Measurements from ENCODE around the gene KYNU. TPM values are rescaled to one million over a fixed set of nuclear protein-coding genes. Genes with fewer than 3 reads are reported as not detected.
"Not testable (repeated sequence)": the region's sequence is repeated elsewhere in the genome, so short reads cannot be mapped to it uniquely, and the experiment has no call there.

KYNU gene
- total RNA-seq, 1 donor from 2014 or later, result 0.21 TPM

DNA sequence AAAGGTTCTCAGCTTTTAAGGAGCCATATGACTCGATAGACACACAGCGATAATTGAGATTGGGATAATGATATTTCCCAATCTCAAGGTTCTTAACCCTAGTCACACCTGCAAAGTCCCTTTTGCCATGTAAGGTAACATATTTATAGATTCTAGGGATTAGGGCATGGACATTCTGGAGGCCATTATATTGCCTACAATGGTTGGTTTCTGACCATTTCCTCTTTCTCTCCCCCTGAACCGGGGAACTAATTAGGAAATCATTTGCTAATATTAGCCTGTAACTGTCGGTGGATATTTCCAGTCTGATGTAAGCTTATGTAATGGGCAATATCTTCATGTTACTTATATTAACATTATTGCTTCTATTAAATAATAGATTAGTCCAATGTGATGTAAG is 210.9 kb downstream of the KYNU start:
- no peaks in the 10 kb centered on the region for H3K9me3 Mint-ChIP-seq (ENCODE audit: unreplicated experiment)
- H3K27me3 Mint-ChIP-seq (ENCODE audit: unreplicated experiment), result no peaks in the 10 kb centered on the region
- H3K4me3 Mint-ChIP-seq (ENCODE audit: unreplicated experiment), result no peak overlapping the region
- H3K4me1 Mint-ChIP-seq (ENCODE audit: unreplicated experiment), result peaks cover 6% of the 10 kb centered on the region
- TF ChIP-seq, protein P1, sequence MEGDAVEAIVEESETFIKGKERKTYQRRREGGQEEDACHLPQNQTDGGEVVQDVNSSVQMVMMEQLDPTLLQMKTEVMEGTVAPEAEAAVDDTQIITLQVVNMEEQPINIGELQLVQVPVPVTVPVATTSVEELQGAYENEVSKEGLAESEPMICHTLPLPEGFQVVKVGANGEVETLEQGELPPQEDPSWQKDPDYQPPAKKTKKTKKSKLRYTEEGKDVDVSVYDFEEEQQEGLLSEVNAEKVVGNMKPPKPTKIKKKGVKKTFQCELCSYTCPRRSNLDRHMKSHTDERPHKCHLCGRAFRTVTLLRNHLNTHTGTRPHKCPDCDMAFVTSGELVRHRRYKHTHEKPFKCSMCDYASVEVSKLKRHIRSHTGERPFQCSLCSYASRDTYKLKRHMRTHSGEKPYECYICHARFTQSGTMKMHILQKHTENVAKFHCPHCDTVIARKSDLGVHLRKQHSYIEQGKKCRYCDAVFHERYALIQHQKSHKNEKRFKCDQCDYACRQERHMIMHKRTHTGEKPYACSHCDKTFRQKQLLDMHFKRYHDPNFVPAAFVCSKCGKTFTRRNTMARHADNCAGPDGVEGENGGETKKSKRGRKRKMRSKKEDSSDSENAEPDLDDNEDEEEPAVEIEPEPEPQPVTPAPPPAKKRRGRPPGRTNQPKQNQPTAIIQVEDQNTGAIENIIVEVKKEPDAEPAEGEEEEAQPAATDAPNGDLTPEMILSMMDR (IDR thresholded peaks at IDR 0.05), result no peak
- H3K27ac Mint-ChIP-seq (ENCODE audit: unreplicated experiment), result no peak overlapping the region
- no peaks in the 10 kb centered on the region for H3K36me3 Mint-ChIP-seq (ENCODE audit: unreplicated experiment)
- no peak for DNase-seq (ENCODE audit: extremely low spot score, unreplicated experiment)

DNA sequence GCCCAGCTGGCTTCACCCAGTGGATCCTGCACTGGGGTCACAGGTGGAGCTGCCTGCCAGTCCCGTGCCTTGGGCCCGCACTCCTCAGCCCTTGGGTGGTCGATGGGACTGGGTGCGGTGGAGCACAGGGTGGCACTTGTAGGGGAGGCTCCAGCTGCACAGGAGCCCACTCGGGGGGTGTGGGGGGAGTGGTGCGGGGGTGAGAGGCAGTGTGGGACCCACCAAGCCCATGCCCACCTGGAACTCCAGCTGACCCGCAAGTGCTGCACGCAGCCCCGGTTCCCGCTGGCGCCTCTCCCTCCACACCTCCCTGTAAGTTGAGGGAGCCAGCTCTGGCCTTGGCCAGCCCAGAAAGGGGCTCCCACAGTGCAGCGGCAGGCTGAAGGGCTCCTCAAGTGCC is 212.1 kb downstream of the KYNU start:
- not testable (repeated sequence) for H3K4me1 Mint-ChIP-seq (ENCODE audit: unreplicated experiment); H3K9me3 Mint-ChIP-seq (ENCODE audit: unreplicated experiment); DNase-seq (ENCODE audit: extremely low spot score, unreplicated experiment); H3K27ac Mint-ChIP-seq (ENCODE audit: unreplicated experiment); H3K27me3 Mint-ChIP-seq (ENCODE audit: unreplicated experiment); H3K36me3 Mint-ChIP-seq (ENCODE audit: unreplicated experiment); H3K4me3 Mint-ChIP-seq (ENCODE audit: unreplicated experiment)
